Ovary (tissue), 9 donors: ENCODE results near the gene PRF1. TPM values are rescaled to one million over a fixed set of nuclear protein-coding genes. Genes with fewer than 3 reads are reported as not detected.

Source experiments
- DNase-seq, 5 donors: peaks; one replicate each; pipeline ENCODE4 v3.0.0-alpha.2; 2019 to 2020
- H3K27ac ChIP-seq, 2 donors: fragments of 200-600 bp; one replicate each; pipeline versions ENCODE4 v1.5.1 to v1.8.0; 2019 to 2022
- H3K27me3 ChIP-seq: fragments of 200-600 bp; one replicate; pipeline ENCODE4 v1.8.0; 2022
- H3K36me3 ChIP-seq: fragments of 200-600 bp; sonication (generic); one replicate; pipeline ENCODE4 v1.5.1; 2019
- H3K4me1 ChIP-seq: one replicate; pipeline ENCODE4 v1.8.1; 2013; ENCODE audit warnings: mild to moderate bottlenecking, moderate library complexity; ENCODE audit not compliant: insufficient read depth
- H3K4me3 ChIP-seq: fragments of 200-600 bp; sonication (generic); one replicate; pipeline ENCODE4 v1.5.1; 2017
- H3K9me3 ChIP-seq, 2 donors: fragments of 200-600 bp in 1 of 2; sonication (generic) in 1 of 2; one replicate each; pipeline versions ENCODE4 v1.5.1 to v1.8.1; 2013 to 2019; ENCODE audit warnings: mild to moderate bottlenecking in 1 of 2, moderate library complexity in 1 of 2
- EP300 ChIP-seq: sonication (generic); formaldehyde crosslinking; IDR thresholded peaks from one replicate; pipeline ENCODE4 v1.6.1; 2017; ENCODE audit warnings: antibody characterized with exemption
- POLR2A ChIP-seq: fragments of 450-650 bp; IDR thresholded peaks from one replicate; pipeline ENCODE4 v1.6.1; 2017; ENCODE audit warnings: antibody characterized with exemption, mild to moderate bottlenecking, moderate library complexity
- WGBS, 3 donors: extraction: QIAGEN DNeasy Blood & Tissue Kit in 1 of 3; methylation state at CpG; one replicate each; pipeline versions ENCODE4 v1.1.5 to v1.1.7; 2013 to 2017; 5-methylcytosine and 5-hydroxymethylcytosine counted together
- intact Hi-C, 4 donors: fragments of 100-400 bp; cut with DNase I; formaldehyde crosslinking; loops; one replicate each; pipeline versions ENCODE4 v1.11.0 to v1.15.1; 2022 to 2023
- polyA plus RNA-seq, 2 donors: library from polyadenylated mRNA; stranded (reverse); fragments of 200-250 nt in 1 of 2; fragments of 350-450 nt in 1 of 2; fragmentation: Illumina TruSeq in 1 of 2; extraction: RNeasy Lipid Tissue Mini Kit (QIAGEN cat#74804) in 1 of 2; gene quantifications; one replicate each; pipeline ENCODE4 v1.2.3, GENCODE V29; 2013 to 2014
- total RNA-seq, 7 donors: library from RNA; depleted of rRNA in 2 of 7; stranded (reverse); fragments of >200 nt in 2 of 7; fragmentation: NEBNext Ultra II Directional in 3 of 7; extraction: Animal tissue kit (Norgen Biotek cat#: 25700) in 3 of 7; gene quantifications; one replicate each; pipeline versions ENCODE4 v1.1.0 to v1.2.4, GENCODE V29; 2016 to 2023
- TF ChIP-seq, protein P1 (sequence below), 3 donors: fragments of 450-650 bp in 2 of 3; fragments of 200-600 bp in 1 of 3; IDR thresholded peaks; one replicate each; pipeline versions ENCODE4 v1.5.1 to v1.8.0; 2016 to 2022; ENCODE audit warnings: antibody characterized with exemption in 3 of 3, mild to moderate bottlenecking in 1 of 3
- donor health status: DM: no; HTN: no; CAD: no; lungs with moderate emphysema.
- donor health status: DM: no; HTN: no; CAD: no.
- donor health status: Bipolar disorder and iron deficiency.
- donor health status: DM: yes; HTN: yes; CAD: no.
- donor health status: DM: no; HTN: no; CAD: no.
- donor health status: DM: yes; HTN: yes; CAD: no.

The PRF1 gene
- total and polyA plus RNA-seq, 9 donors, result 0.58 to 5.1 (median 1.3) TPM

DNA sequence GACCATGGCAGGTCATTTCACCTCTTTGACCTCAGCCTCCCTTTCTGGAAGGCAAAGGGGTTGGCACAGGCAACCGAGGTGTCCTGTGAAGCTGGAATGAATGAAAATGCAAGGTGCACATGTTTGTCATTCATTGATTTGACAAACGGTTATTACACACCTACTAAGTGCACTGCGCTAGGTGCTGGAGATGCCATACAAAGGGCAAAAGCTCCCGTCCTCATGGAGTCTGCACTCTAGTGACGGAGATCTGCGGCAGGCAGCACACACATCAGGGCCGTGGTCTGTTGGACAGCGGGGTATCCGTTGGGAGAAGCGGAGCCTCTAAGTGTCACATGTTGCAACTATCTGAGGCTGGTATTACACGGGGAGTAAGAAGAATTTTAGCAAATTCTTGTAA is 44.2 kb downstream of the PRF1 start:
- H3K27ac ChIP-seq, result no peak overlapping the region
- 65 to 79% (median 78%) methylated on average over 11 of the region's 11 CpGs for WGBS, 3 donors
- peaks cover 5% of the 10 kb centered on the region for H3K4me1 ChIP-seq
- TF ChIP-seq POLR2A, result no peak
- TF ChIP-seq EP300, result no peak
- TF ChIP-seq, protein P1, sequence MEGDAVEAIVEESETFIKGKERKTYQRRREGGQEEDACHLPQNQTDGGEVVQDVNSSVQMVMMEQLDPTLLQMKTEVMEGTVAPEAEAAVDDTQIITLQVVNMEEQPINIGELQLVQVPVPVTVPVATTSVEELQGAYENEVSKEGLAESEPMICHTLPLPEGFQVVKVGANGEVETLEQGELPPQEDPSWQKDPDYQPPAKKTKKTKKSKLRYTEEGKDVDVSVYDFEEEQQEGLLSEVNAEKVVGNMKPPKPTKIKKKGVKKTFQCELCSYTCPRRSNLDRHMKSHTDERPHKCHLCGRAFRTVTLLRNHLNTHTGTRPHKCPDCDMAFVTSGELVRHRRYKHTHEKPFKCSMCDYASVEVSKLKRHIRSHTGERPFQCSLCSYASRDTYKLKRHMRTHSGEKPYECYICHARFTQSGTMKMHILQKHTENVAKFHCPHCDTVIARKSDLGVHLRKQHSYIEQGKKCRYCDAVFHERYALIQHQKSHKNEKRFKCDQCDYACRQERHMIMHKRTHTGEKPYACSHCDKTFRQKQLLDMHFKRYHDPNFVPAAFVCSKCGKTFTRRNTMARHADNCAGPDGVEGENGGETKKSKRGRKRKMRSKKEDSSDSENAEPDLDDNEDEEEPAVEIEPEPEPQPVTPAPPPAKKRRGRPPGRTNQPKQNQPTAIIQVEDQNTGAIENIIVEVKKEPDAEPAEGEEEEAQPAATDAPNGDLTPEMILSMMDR (IDR thresholded peaks at IDR 0.05), result no peak
- H3K9me3 ChIP-seq, result no peaks in the 10 kb centered on the region
- intact Hi-C loops, result loop anchor here in 1 of 4 donors (5.0 to 10.0 kb wide), 2 partner anchors 204 to 327 kb away; partner anchors contain the start of gene PCBD1
- H3K4me3 ChIP-seq, result no peak overlapping the region
- peak in 1 of 5 donors; percentile 26 for DNase-seq
- H3K27me3 ChIP-seq, result no peaks in the 10 kb centered on the region
- no peaks in the 10 kb centered on the region for H3K36me3 ChIP-seq

GRCh38 chr10:70557876-70558275 is 44.7 kb downstream of the PRF1 start:
- Histone ChIP-seq H3K36me3 (no peaks in the 10 kb centered on the region), H3K27me3 (no peaks in the 10 kb centered on the region), H3K4me1 (peaks cover 5% of the 10 kb centered on the region), H3K9me3 (no peaks in the 10 kb centered on the region), H3K27ac (no peak overlapping the region), H3K4me3 (no peak overlapping the region)
- intact Hi-C loops, result loop anchor here in 1 of 4 donors (5.0 to 10.0 kb wide), 2 partner anchors 204 to 327 kb away; partner anchors contain the start of gene PCBD1
- TF ChIP-seq POLR2A (no peak), EP300 (no peak)
- TF ChIP-seq, protein P1 (IDR thresholded peaks at IDR 0.05), result no peak
- WGBS, 3 donors, result 91 to 97% (median 94%) methylated on average over 2 of the region's 2 CpGs
- DNase-seq, result no peak

- Histone ChIP-seq H3K4me3 (no peak overlapping the region), H3K9me3 (no peaks in the 10 kb centered on the region), H3K4me1 (peaks cover 5% of the 10 kb centered on the region), H3K27me3 (no peaks in the 10 kb centered on the region), H3K27ac (no peak overlapping the region), H3K36me3 (no peaks in the 10 kb centered on the region)
- WGBS, 3 donors, result 94 to 97% (median 97%) methylated on average over 11 of the region's 11 CpGs
- peak in 1 of 5 donors; percentile 23 for DNase-seq
- TF ChIP-seq EP300 (no peak), POLR2A (no peak)
- TF ChIP-seq, protein P1 (IDR thresholded peaks at IDR 0.05), result no peak
- intact Hi-C loops, result loop anchor here in 1 of 4 donors (5.0 to 10.0 kb wide), 2 partner anchors 205 to 328 kb away; partner anchors contain the start of gene PCBD1
Measured at GRCh38 chr10:70557086-70557845, 45.3 kb downstream of the PRF1 start.

GRCh38 chr10:70555371-70555770 is 47.2 kb downstream of the PRF1 start:
- no peaks in the 10 kb centered on the region for H3K27me3 ChIP-seq
- H3K4me3 ChIP-seq, result no peak overlapping the region
- WGBS, 3 donors, result 89 to 93% (median 92%) methylated on average over 11 of the region's 11 CpGs
- no peaks in the 10 kb centered on the region for H3K36me3 ChIP-seq
- intact Hi-C loops, result loop anchor here in 1 of 4 donors (5.0 to 10.0 kb wide), 2 partner anchors 207 to 329 kb away; partner anchors contain the start of gene PCBD1
- H3K27ac ChIP-seq, result no peak overlapping the region
- H3K9me3 ChIP-seq, result no peaks in the 10 kb centered on the region
- peak in 1 of 5 donors; percentile 19 for DNase-seq
- H3K4me1 ChIP-seq, result peaks cover 8% of the 10 kb centered on the region
- no peak for TF ChIP-seq EP300
- TF ChIP-seq POLR2A, result no peak
- TF ChIP-seq, protein P1 (IDR thresholded peaks at IDR 0.05), result no peak
